ENCODE data around the gene TRPV4.

The TRPV4 gene

GRCh38 chr12:109744986-109745942 is 87.9 kb downstream of the TRPV4 start:
- H3K9ac ChIP-seq: no peak overlapping the region
- H3K27me3 ChIP-seq (ENCODE audit: insufficient read depth, low read depth): no peaks in the 10 kb centered on the region
- no peak overlapping the region for H2AFZ ChIP-seq (ENCODE audit: low read depth)
- no peaks in the 10 kb centered on the region for H3K79me2 ChIP-seq (ENCODE audit: insufficient read depth, low read depth)
- H3K27ac ChIP-seq: no peak overlapping the region
- H3K4me3 ChIP-seq (IDR thresholded peaks at IDR 0.05; ENCODE audit: insufficient read depth, low read depth, low read length): no peak overlapping the region
- no peaks in the 10 kb centered on the region for H3K4me1 ChIP-seq (ENCODE audit: low read depth, poor library complexity, severe bottlenecking)
- no peak for TF ChIP-seq CTCF (conservative IDR thresholded peaks at IDR 0.05; ENCODE audit: low read depth, low read length)
- H3K36me3 ChIP-seq (ENCODE audit: insufficient read depth): no peaks in the 10 kb centered on the region
- H3K4me2 ChIP-seq: no peak overlapping the region
- H4K20me1 ChIP-seq (ENCODE audit: insufficient read depth): no peaks in the 10 kb centered on the region

- no peaks in the 10 kb centered on the region for H3K79me2 ChIP-seq (ENCODE audit: insufficient read depth, low read depth)
- no peaks in the 10 kb centered on the region for H4K20me1 ChIP-seq (ENCODE audit: insufficient read depth)
- H3K4me1 ChIP-seq (ENCODE audit: low read depth, poor library complexity, severe bottlenecking): no peaks in the 10 kb centered on the region
- H3K27ac ChIP-seq: no peak overlapping the region
- no peak overlapping the region for H3K4me3 ChIP-seq (IDR thresholded peaks at IDR 0.05; ENCODE audit: insufficient read depth, low read depth, low read length)
- H2AFZ ChIP-seq (ENCODE audit: low read depth): no peak overlapping the region
- H3K27me3 ChIP-seq (ENCODE audit: insufficient read depth, low read depth): no peaks in the 10 kb centered on the region
- H3K36me3 ChIP-seq (ENCODE audit: insufficient read depth): no peaks in the 10 kb centered on the region
- no peak overlapping the region for H3K4me2 ChIP-seq
- H3K9ac ChIP-seq: no peak overlapping the region
- TF ChIP-seq CTCF (conservative IDR thresholded peaks at IDR 0.05; ENCODE audit: low read depth, low read length): no peak
Observed at GRCh38 chr12:109744026-109744425, 89.2 kb downstream of the TRPV4 start.

GRCh38 chr12:109743076-109743910 is 89.9 kb downstream of the TRPV4 start:
- Histone ChIP-seq H3K27ac (no peak overlapping the region), H3K4me3 (IDR thresholded peaks at IDR 0.05; ENCODE audit: insufficient read depth, low read depth, low read length) (no peak overlapping the region), H3K4me1 (ENCODE audit: low read depth, poor library complexity, severe bottlenecking) (no peaks in the 10 kb centered on the region), H3K27me3 (ENCODE audit: insufficient read depth, low read depth) (no peaks in the 10 kb centered on the region), H3K79me2 (ENCODE audit: insufficient read depth, low read depth) (no peaks in the 10 kb centered on the region), H4K20me1 (ENCODE audit: insufficient read depth) (no peaks in the 10 kb centered on the region), H2AFZ (ENCODE audit: low read depth) (no peak overlapping the region), H3K9ac (no peak overlapping the region), H3K4me2 (no peak overlapping the region), H3K36me3 (ENCODE audit: insufficient read depth) (no peaks in the 10 kb centered on the region)
- no peak for TF ChIP-seq CTCF (conservative IDR thresholded peaks at IDR 0.05; ENCODE audit: low read depth, low read length)

- Histone ChIP-seq H2AFZ (ENCODE audit: low read depth) (no peak overlapping the region), H3K79me2 (ENCODE audit: insufficient read depth, low read depth) (no peaks in the 10 kb centered on the region), H3K4me1 (ENCODE audit: low read depth, poor library complexity, severe bottlenecking) (no peaks in the 10 kb centered on the region), H3K9ac (no peak overlapping the region), H3K27ac (no peak overlapping the region), H3K4me3 (IDR thresholded peaks at IDR 0.05; ENCODE audit: insufficient read depth, low read depth, low read length) (no peak overlapping the region), H3K36me3 (ENCODE audit: insufficient read depth) (no peaks in the 10 kb centered on the region), H3K4me2 (no peak overlapping the region), H3K27me3 (ENCODE audit: insufficient read depth, low read depth) (no peaks in the 10 kb centered on the region), H4K20me1 (ENCODE audit: insufficient read depth) (no peaks in the 10 kb centered on the region)
- no peak for TF ChIP-seq CTCF (conservative IDR thresholded peaks at IDR 0.05; ENCODE audit: low read depth, low read length)
Observed at GRCh38 chr12:109741970-109742703, 91.1 kb downstream of the TRPV4 start.
